Epithelial cell of proximal tubule (primary cell): Measurements from ENCODE around the gene SEPSECS. TPM values are rescaled to one million over a fixed set of nuclear protein-coding genes. Genes with fewer than 3 reads are reported as not detected.

Experiments used
- DNase-seq: peaks from one replicate; pipeline ENCODE4 v3.0.0-alpha.2; 2011; ENCODE audit warnings: low read depth
- H3K4me3 ChIP-seq: 2 replicates; pipeline ENCODE4 v1.5.1; 2011; ENCODE audit warnings: low read depth, mild to moderate bottlenecking, low read length
- CTCF ChIP-seq: conservative IDR thresholded peaks from 2 replicates; pipeline ENCODE4 v1.5.1; 2012; ENCODE audit warnings: low read depth, mild to moderate bottlenecking, low read length
- total RNA-seq: library from RNA; depleted of rRNA; stranded (reverse); fragments of >200 nt; gene quantifications from 2 replicates; pipeline ENCODE4 v1.2.3, GENCODE V29; 2015

Gene SEPSECS
- total RNA-seq, 1 donor from 2014 or later, result 4.3 TPM

DNA sequence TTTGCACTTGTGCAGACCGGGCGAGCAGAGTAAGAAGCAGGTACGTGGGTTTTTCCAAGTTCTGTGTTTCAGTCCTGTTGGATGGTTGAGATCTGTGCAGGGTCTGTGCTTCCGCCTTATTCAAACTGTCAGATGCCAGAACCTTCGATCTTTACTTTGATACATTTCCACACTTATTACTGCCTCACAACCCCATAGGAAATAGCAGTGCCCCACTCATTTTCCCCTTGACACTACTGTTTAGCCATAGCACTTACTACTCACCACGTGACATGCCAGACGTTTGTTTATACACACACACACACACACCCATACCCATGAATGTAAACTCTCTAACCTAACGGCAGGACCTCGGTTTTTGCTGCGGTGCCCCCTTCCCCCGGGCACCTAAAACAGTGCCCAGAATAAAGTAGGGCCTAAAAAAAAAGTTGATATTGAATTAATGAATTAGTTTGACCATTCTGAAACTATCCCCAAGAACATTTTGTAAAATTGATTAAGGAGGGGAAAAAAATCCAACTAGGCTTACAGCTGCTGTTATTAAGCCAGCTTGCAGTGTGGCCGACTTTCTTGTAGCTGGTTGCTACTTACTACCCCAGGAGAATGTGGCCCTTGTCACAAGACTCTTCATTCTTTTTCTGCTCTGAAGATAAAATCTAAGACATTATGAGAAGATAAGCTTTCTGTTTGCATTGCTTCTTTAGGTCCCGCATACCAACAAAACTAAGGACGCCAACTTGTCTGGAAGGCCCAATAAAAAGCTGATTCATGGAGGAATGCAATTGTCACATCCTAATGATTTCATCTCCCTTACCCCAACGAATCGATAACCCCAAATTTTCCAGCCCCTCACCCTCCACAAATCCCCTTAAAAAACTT is 704 bp upstream of the SEPSECS start:
- no peak for DNase-seq
- TF ChIP-seq CTCF, result no peak
- H3K4me3 ChIP-seq, result peak overlapping the region; percentile 76

- TF ChIP-seq CTCF, result no peak
Observed at GRCh38 chr4:25158817-25159216, 1.4 kb downstream of the SEPSECS start.

GRCh38 chr4:25157081-25157480 is 3.2 kb downstream of the SEPSECS start:
- H3K4me3 ChIP-seq, result no peak overlapping the region
- no peak for DNase-seq
- TF ChIP-seq CTCF, result no peak

More at GRCh38 chr4:25158817-25159216, 1.4 kb downstream of the SEPSECS start:
- no peak for DNase-seq
- H3K4me3 ChIP-seq, result peak overlapping the region; percentile 76

- H3K4me3 ChIP-seq, result no peak overlapping the region
- DNase-seq, result no peak
- no peak for TF ChIP-seq CTCF
Observed at GRCh38 chr4:25155947-25156346, 4.3 kb downstream of the SEPSECS start.

- TF ChIP-seq CTCF, result no peak
- peak overlapping the region; percentile 8 for H3K4me3 ChIP-seq
- DNase-seq, result no peak
Observed at GRCh38 chr4:25154594-25155265, 5.5 kb downstream of the SEPSECS start.

GRCh38 chr4:25146076-25146475 is 14.2 kb downstream of the SEPSECS start:
- no peak overlapping the region for H3K4me3 ChIP-seq
- TF ChIP-seq CTCF, result no peak
- no peak for DNase-seq
